Mucosa of stomach (tissue), 1 donor: ENCODE results near the gene PHKB.

ENCODE experiments used
- H3K27me3 ChIP-seq: one replicate; pipeline ENCODE4 v1.7.0; 2013; ENCODE audit warnings: mild to moderate bottlenecking, low read length; ENCODE audit not compliant: control insufficient read depth, insufficient read depth
- H3K36me3 ChIP-seq: one replicate; pipeline ENCODE4 v1.7.0; 2013; ENCODE audit warnings: low read length; ENCODE audit not compliant: control insufficient read depth, insufficient read depth
- H3K4me1 ChIP-seq: one replicate; pipeline ENCODE4 v1.7.0; 2013; ENCODE audit warnings: mild to moderate bottlenecking, low read length; ENCODE audit not compliant: control insufficient read depth, insufficient read depth
- H3K4me3 ChIP-seq: one replicate; pipeline ENCODE4 v1.7.0; 2013; ENCODE audit warnings: low read length
- H3K9ac ChIP-seq: one replicate; pipeline ENCODE4 v1.7.0; 2013; ENCODE audit warnings: mild to moderate bottlenecking, low read length, moderate library complexity
- H3K9me3 ChIP-seq: one replicate; pipeline ENCODE4 v1.7.0; 2013; ENCODE audit warnings: mild to moderate bottlenecking, low read length, moderate library complexity; ENCODE audit not compliant: control insufficient read depth
- donor health status: Pancreatic carcinoma.

Gene PHKB

DNA sequence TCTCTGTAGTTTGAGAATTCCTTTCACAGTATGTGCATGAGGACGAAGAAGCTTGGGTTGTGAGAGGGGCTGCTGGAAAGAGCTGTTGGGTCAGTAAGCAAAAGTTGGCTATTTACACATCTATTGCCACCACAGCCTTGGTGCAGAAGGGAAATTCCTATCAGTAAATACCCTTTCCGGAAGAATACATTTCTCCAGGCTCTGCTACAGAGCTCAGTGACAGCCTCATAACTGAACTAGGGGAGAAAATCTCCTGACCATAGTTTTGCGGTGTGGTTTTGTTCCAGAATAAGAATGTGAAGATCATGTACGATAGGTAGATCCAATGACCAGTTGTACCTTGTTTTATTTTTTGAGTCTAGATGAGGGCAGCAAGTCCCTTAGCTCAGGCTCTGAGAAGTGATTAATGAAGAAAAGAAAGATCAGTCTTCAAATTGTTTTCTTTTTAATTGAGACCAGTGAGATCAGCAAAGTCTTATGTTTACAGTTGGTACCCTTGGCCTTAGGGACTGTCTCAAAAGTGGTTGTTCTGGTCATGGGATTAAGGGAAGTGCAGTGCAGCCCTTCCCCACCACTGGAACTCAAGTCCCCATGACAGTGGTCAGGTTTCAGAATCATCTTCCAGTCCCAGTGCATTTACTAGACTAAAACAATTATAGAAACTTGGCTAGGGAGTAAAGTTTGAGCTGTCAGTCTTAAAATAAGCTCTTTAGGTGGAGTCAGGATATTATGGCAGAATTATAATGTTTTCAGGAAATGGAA is 123.5 kb downstream of the PHKB start:
- Histone ChIP-seq H3K36me3 (no peaks in the 10 kb centered on the region), H3K9ac (no peak overlapping the region), H3K9me3 (no peaks in the 10 kb centered on the region), H3K4me3 (no peak overlapping the region), H3K27me3 (no peaks in the 10 kb centered on the region), H3K4me1 (no peaks in the 10 kb centered on the region)

GRCh38 chr16:47586121-47586520 is 125.0 kb downstream of the PHKB start:
- Histone ChIP-seq H3K36me3 (peaks cover under 1% of the 10 kb centered on the region), H3K27me3 (no peaks in the 10 kb centered on the region), H3K9ac (no peak overlapping the region), H3K9me3 (no peaks in the 10 kb centered on the region), H3K4me1 (no peaks in the 10 kb centered on the region), H3K4me3 (no peak overlapping the region)

DNA sequence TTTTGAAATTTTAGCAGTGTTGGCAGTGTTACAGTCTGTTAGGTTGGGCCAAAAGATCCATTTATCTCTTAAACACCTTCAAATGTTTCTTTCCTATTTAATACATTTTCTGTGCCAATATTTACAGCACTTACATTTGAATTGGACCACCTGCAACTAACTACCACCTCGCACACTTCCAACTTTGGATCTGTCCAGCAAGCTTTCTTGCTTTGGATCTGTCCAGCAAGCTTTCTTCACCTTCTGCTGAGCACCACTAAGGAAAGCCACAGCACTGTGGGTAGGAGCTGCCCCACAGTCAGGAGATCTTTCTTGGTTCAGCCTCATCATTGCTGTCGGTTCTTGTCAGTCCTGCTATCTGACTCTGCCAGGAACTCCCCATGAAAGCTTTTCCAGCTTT is 129.3 kb downstream of the PHKB start:
- no peak overlapping the region for H3K9ac ChIP-seq
- no peaks in the 10 kb centered on the region for H3K9me3 ChIP-seq
- H3K27me3 ChIP-seq: no peaks in the 10 kb centered on the region
- H3K36me3 ChIP-seq: peaks cover 10% of the 10 kb centered on the region
- no peak overlapping the region for H3K4me3 ChIP-seq
- H3K4me1 ChIP-seq: no peaks in the 10 kb centered on the region

DNA sequence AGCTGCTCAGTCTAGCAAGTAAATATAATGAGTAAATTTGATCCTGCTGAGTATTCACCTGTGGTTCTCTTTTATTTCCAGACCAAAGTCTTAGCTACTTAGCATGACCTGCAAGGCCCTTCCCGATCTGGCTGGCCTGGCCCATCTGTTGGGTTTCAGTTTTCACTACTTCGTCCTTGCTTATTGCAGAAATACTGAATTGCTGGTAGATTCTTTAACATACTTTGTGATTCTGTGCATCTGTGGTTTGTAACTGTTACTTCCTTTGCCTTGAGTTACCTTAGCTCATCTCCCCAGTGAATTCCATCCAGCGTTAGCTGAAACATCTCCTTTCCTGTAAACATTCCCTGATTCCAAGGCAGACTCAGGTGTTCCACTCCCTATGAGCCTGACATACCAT is 131.1 kb downstream of the PHKB start:
- no peaks in the 10 kb centered on the region for H3K9me3 ChIP-seq

GRCh38 chr16:47599512-47599911 is 138.4 kb downstream of the PHKB start:
- H3K4me3 ChIP-seq: no peak overlapping the region
- H3K9ac ChIP-seq: no peak overlapping the region
- no peaks in the 10 kb centered on the region for H3K27me3 ChIP-seq
- H3K9me3 ChIP-seq: no peaks in the 10 kb centered on the region
- no peaks in the 10 kb centered on the region for H3K36me3 ChIP-seq
- no peaks in the 10 kb centered on the region for H3K4me1 ChIP-seq

More for the DNA sequence above, 131.1 kb downstream of the PHKB start:
- no peaks in the 10 kb centered on the region for H3K4me1 ChIP-seq
- no peak overlapping the region for H3K4me3 ChIP-seq
- no peak overlapping the region for H3K9ac ChIP-seq
- H3K36me3 ChIP-seq: peaks cover 10% of the 10 kb centered on the region
- no peaks in the 10 kb centered on the region for H3K27me3 ChIP-seq

- Histone ChIP-seq H3K9me3 (no peaks in the 10 kb centered on the region), H3K36me3 (no peaks in the 10 kb centered on the region), H3K4me3 (no peak overlapping the region), H3K27me3 (no peaks in the 10 kb centered on the region), H3K9ac (no peak overlapping the region), H3K4me1 (no peaks in the 10 kb centered on the region)
Observed at GRCh38 chr16:47600376-47600775, 139.2 kb downstream of the PHKB start.

DNA sequence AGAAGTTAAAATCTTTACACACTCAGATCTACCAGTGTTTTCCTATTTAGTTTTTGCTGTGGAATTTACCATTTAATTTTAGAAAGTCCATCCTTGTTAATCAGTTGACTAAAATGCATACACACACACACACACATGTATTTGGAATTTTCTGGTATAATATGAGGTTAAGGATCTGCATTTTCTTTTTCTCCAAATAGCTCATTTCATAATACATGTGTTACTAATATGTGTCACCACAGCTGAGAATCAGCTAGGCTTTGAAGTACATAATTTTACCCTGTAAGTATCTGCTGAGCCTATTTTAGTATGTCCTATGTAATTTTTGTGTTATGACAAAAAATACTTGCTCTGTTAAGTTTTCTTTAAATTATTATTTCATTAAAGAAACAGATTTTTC is 143.2 kb downstream of the PHKB start:
- H3K36me3 ChIP-seq: no peaks in the 10 kb centered on the region
- H3K4me1 ChIP-seq: no peaks in the 10 kb centered on the region
- no peak overlapping the region for H3K9ac ChIP-seq
- H3K9me3 ChIP-seq: no peaks in the 10 kb centered on the region
- H3K27me3 ChIP-seq: no peaks in the 10 kb centered on the region
- no peak overlapping the region for H3K4me3 ChIP-seq

DNA sequence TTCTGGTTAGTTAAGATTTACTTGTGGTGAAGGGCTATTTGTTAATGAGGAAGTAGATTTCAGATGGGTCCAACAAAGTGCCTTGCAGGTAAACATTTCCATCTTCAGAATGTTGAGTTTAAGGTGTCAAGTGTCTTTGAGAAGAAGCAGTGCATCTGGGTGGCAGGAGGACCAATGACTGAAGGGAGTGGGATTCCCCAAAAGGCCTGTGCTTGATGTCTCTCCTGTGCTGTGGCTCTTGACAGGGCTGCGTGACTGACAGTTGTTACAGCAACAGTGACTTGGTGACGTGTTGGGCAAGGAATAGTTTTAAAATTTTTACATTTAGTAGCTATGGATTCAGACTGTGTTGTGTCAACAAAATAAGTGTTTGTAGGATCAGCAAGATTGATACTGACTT is 149.9 kb downstream of the PHKB start:
- H3K36me3 ChIP-seq: peaks cover 5% of the 10 kb centered on the region
- no peak overlapping the region for H3K9ac ChIP-seq
- H3K4me1 ChIP-seq: no peaks in the 10 kb centered on the region
- no peaks in the 10 kb centered on the region for H3K9me3 ChIP-seq
- H3K4me3 ChIP-seq: no peak overlapping the region
- no peaks in the 10 kb centered on the region for H3K27me3 ChIP-seq

GRCh38 chr16:47611848-47612493 is 150.8 kb downstream of the PHKB start:
- H3K9me3 ChIP-seq: no peaks in the 10 kb centered on the region
- peaks cover 5% of the 10 kb centered on the region for H3K36me3 ChIP-seq
- no peak overlapping the region for H3K4me3 ChIP-seq
- H3K4me1 ChIP-seq: no peaks in the 10 kb centered on the region
- H3K27me3 ChIP-seq: no peaks in the 10 kb centered on the region
- H3K9ac ChIP-seq: no peak overlapping the region

DNA sequence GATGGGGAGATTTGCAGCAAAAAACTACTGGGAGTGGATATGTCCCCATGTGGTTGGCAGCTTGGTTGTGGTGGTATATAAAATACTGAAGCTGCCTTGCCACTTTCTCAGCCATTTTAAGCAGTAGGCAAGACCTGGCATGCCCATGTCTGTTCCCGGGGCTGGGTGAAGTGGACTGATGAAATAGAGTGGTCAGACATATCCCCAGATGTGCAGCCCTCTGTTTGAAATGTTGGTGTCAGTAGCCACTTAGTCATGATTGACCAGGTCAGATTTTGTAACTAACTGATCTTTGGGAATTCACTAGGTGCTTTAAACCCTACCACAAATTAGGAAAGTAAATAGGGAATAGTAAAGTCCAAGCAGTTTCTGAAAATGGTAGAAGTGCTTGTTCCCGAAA is 151.6 kb downstream of the PHKB start:
- no peaks in the 10 kb centered on the region for H3K27me3 ChIP-seq
- H3K4me3 ChIP-seq: no peak overlapping the region
- peaks cover 5% of the 10 kb centered on the region for H3K36me3 ChIP-seq
- H3K9ac ChIP-seq: no peak overlapping the region
- H3K4me1 ChIP-seq: no peaks in the 10 kb centered on the region
- no peaks in the 10 kb centered on the region for H3K9me3 ChIP-seq

GRCh38 chr16:47613251-47613650 is 152.1 kb downstream of the PHKB start:
- Histone ChIP-seq H3K4me3 (no peak overlapping the region), H3K4me1 (no peaks in the 10 kb centered on the region), H3K36me3 (peaks cover 5% of the 10 kb centered on the region), H3K9ac (no peak overlapping the region), H3K27me3 (no peaks in the 10 kb centered on the region), H3K9me3 (no peaks in the 10 kb centered on the region)

GRCh38 chr16:47617732-47618131 is 156.6 kb downstream of the PHKB start:
- Histone ChIP-seq H3K4me1 (no peaks in the 10 kb centered on the region), H3K9me3 (no peaks in the 10 kb centered on the region), H3K9ac (no peak overlapping the region), H3K27me3 (no peaks in the 10 kb centered on the region), H3K36me3 (no peaks in the 10 kb centered on the region), H3K4me3 (no peak overlapping the region)
